Measurements from ENCODE around the gene WNK2. TPM values are rescaled to one million over a fixed set of nuclear protein-coding genes. Genes with fewer than 3 reads are reported as not detected.

WNK2 gene
- polyA plus RNA-seq, 3 donors = 0.40 TPM; not detected in 2

GRCh38 chr9:93194221-93194625 is 10.3 kb downstream of the WNK2 start:
- Mint-ChIP-seq H3K9me3 (peaks cover 1 to 5% (median 4%) of the 10 kb centered on the region in 7 donors), H3K36me3 (no peaks in the 10 kb centered on the region), H3K27ac (no peak overlapping the region), H3K27me3 (ENCODE audit: low read depth in 3 of 3) (peaks cover 22 to 40% (median 39%) of the 10 kb centered on the region in 3 donors), H3K4me3 (no peak overlapping the region), H3K4me1 (no peaks in the 10 kb centered on the region)
- Histone ChIP-seq H3K79me2 (ENCODE audit: insufficient read depth, low read length) (no peaks in the 10 kb centered on the region), H3K27ac (ENCODE audit: low read depth in 1 of 2, low read length in 2 of 2) (no peak overlapping the region), H4K20me1 (ENCODE audit: insufficient read depth, low read length) (no peaks in the 10 kb centered on the region), H2AFZ (ENCODE audit: insufficient read depth, low read depth, low read length, poor library complexity, severe bottlenecking) (no peak overlapping the region), H3K27me3 (ENCODE audit: control insufficient read depth in 2 of 2, insufficient read depth in 2 of 2, low read length in 2 of 2) (peaks cover 0 to 2% of the 10 kb centered on the region in 2 donors), H3K4me1 (ENCODE audit: control insufficient read depth in 1 of 2, insufficient read depth in 2 of 2, low read length in 2 of 2) (no peaks in the 10 kb centered on the region), H3K9me3 (replicated peaks in 1 of 2; ENCODE audit: control insufficient read depth in 1 of 2, insufficient read depth in 1 of 2, low read length in 2 of 2) (no peaks in the 10 kb centered on the region), H3K4me2 (replicated peaks; ENCODE audit: extremely low read depth, low read length, poor library complexity, severe bottlenecking) (no peak overlapping the region), H3K36me3 (replicated peaks in 1 of 2; ENCODE audit: control insufficient read depth in 1 of 2, insufficient read depth in 2 of 2, low read length in 2 of 2) (no peaks in the 10 kb centered on the region), H3K4me3 (replicated peaks in 1 of 3; ENCODE audit: low read depth in 2 of 3, low read length in 3 of 3) (no peak overlapping the region), H3K9ac (ENCODE audit: insufficient read depth, low read length, poor library complexity, severe bottlenecking) (no peak overlapping the region)
- intact Hi-C loops (cut with micrococcal nuclease) = no loop called here
- no peak for TF ChIP-seq CTCF (IDR thresholded peaks at IDR 0.05)
- DNase-seq = no peak
- WGBS (ENCODE audit: insufficient coverage) = no CpG with 5 or more reads among the region's 1 CpG

GRCh38 chr9:93194641-93195040 is 10.7 kb downstream of the WNK2 start:
- DNase-seq = no peak
- peak overlapping the region in 1 of 2 donors; percentile 2 for H3K4me3 Mint-ChIP-seq
- H3K27ac ChIP-seq (ENCODE audit: low read depth in 1 of 2, low read length in 2 of 2) = no peak overlapping the region
- no peaks in the 10 kb centered on the region for H3K4me1 Mint-ChIP-seq
- no peak overlapping the region for H3K4me2 ChIP-seq (replicated peaks; ENCODE audit: extremely low read depth, low read length, poor library complexity, severe bottlenecking)
- H3K9me3 ChIP-seq (replicated peaks in 1 of 2; ENCODE audit: control insufficient read depth in 1 of 2, insufficient read depth in 1 of 2, low read length in 2 of 2) = no peaks in the 10 kb centered on the region
- H3K36me3 Mint-ChIP-seq = no peaks in the 10 kb centered on the region
- H3K9me3 Mint-ChIP-seq = peaks cover 1 to 5% (median 4%) of the 10 kb centered on the region in 7 donors
- no peaks in the 10 kb centered on the region for H4K20me1 ChIP-seq (ENCODE audit: insufficient read depth, low read length)
- H3K9ac ChIP-seq (ENCODE audit: insufficient read depth, low read length, poor library complexity, severe bottlenecking) = no peak overlapping the region
- no peaks in the 10 kb centered on the region for H3K79me2 ChIP-seq (ENCODE audit: insufficient read depth, low read length)
- H3K4me1 ChIP-seq (ENCODE audit: control insufficient read depth in 1 of 2, insufficient read depth in 2 of 2, low read length in 2 of 2) = no peaks in the 10 kb centered on the region
- H2AFZ ChIP-seq (ENCODE audit: insufficient read depth, low read depth, low read length, poor library complexity, severe bottlenecking) = no peak overlapping the region
- intact Hi-C loops (cut with micrococcal nuclease) = no loop called here
- WGBS (ENCODE audit: insufficient coverage) = 100% methylated on average over 2 of the region's 3 CpGs
- H3K4me3 ChIP-seq (replicated peaks in 1 of 3; ENCODE audit: low read depth in 2 of 3, low read length in 3 of 3) = no peak overlapping the region
- no peaks in the 10 kb centered on the region for H3K36me3 ChIP-seq (replicated peaks in 1 of 2; ENCODE audit: control insufficient read depth in 1 of 2, insufficient read depth in 2 of 2, low read length in 2 of 2)
- H3K27ac Mint-ChIP-seq = no peak overlapping the region
- H3K27me3 Mint-ChIP-seq (ENCODE audit: low read depth in 3 of 3) = peaks cover 22 to 41% (median 37%) of the 10 kb centered on the region in 3 donors
- TF ChIP-seq CTCF (IDR thresholded peaks at IDR 0.05) = no peak
- H3K27me3 ChIP-seq (ENCODE audit: control insufficient read depth in 2 of 2, insufficient read depth in 2 of 2, low read length in 2 of 2) = peaks cover 0 to 2% of the 10 kb centered on the region in 2 donors

All from CD14-positive monocyte (primary cell).